Activated CD4-positive, alpha-beta T cell treated with anti-CD3 and anti-CD28 coated beads, Interleukin-2, amount 50 U/mL, for 1 hour (primary cell): Measurements from ENCODE around the gene KCNB1.
"Not testable (repeated sequence)": the region's sequence is repeated elsewhere in the genome, so short reads cannot be mapped to it uniquely, and the experiment has no call there.

Experiments used
- DNase-seq: peaks from one replicate; pipeline ENCODE4 v3.0.0-alpha.2; 2020

KCNB1 gene

DNA sequence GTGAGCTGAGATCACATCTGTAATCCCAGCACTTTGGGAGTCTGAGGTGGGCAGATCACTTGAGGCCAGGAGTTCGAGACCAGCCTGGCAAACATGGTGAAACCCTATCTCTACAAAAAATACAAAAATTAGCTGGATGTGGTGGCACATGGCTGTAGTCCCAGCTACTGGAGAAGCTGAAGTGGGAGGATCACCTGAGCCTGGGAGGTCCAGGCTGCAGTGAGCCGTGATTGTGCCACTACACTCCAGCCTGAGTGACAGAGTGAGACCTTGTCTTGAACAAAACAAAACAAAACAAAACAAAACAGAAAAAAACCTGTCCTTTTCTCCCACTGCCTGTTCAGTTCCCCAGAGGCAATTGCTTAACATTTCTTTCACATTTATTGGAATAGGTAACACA is 168.4 kb downstream of the KCNB1 start:
- not testable (repeated sequence) for DNase-seq
